K562 (cell line): ENCODE measurements around the gene PARD6B. TPM values are rescaled to one million over a fixed set of nuclear protein-coding genes. Genes with fewer than 3 reads are reported as not detected.
A peak's percentile ranks its signal among the peaks of the same experiment; 100 is the strongest.

Experiments used
- ATF4 ChIP-seq: fragments of 450-650 bp; formaldehyde crosslinking; IDR thresholded peaks from 2 replicates; pipeline ENCODE4 v1.4.0; 2022; ENCODE audit warnings: mild to moderate bottlenecking, moderate library complexity
- BCLAF1 ChIP-seq, 2 experiments: fragments of 450-650 bp in 1 of 2; IDR thresholded peaks; 2 replicates each; pipeline ENCODE4 v1.6.1; 2011 to 2017; ENCODE audit warnings: low read depth in 2 of 2, antibody characterized with exemption in 1 of 2, borderline replicate concordance in 1 of 2, low read length in 1 of 2, mild to moderate bottlenecking in 1 of 2, mixed read lengths in 1 of 2; ENCODE audit not compliant: control insufficient read depth in 1 of 2
- FOXP1 ChIP-seq: sonication (generic); formaldehyde crosslinking; IDR thresholded peaks from 2 replicates; pipeline ENCODE4 v1.8.0; 2022; ENCODE audit warnings: mild to moderate bottlenecking, missing genetic modification reagents
- GATA2 ChIP-seq: sonication (generic); formaldehyde crosslinking; IDR thresholded peaks from 2 replicates; pipeline ENCODE4 v1.4.0; 2020; ENCODE audit warnings: mild to moderate bottlenecking, missing genetic modification reagents
- HMG20B ChIP-seq: fragments of 250-450 bp; sonication (Bioruptor Pico); IDR thresholded peaks from 2 replicates; pipeline ENCODE4 v1.5.0; 2021; ENCODE audit warnings: mild to moderate bottlenecking
- MAFG ChIP-seq: fragments of 450-650 bp; conservative IDR thresholded peaks from 2 replicates; pipeline ENCODE4 v1.6.1; 2016; ENCODE audit warnings: missing genetic modification characterization, missing compliant biosample characterization
- MCM3 ChIP-seq: fragments of 450-650 bp; IDR thresholded peaks from 2 replicates; pipeline ENCODE4 v1.6.1; 2016
- MTF1 ChIP-seq: fragments of 250-450 bp; sonication (Bioruptor Pico); IDR thresholded peaks from 2 replicates; pipeline ENCODE4 v1.9.0; 2021; ENCODE audit warnings: moderate library complexity, mild to moderate bottlenecking, inconsistent platforms, borderline replicate concordance
- PHB2 ChIP-seq: fragments of 450-650 bp; IDR thresholded peaks from 2 replicates; pipeline ENCODE4 v1.6.1; 2017; ENCODE audit warnings: low read depth
- TAL1 ChIP-seq: fragments of 450-650 bp; IDR thresholded peaks from 2 replicates; pipeline ENCODE4 v1.6.1; 2016; ENCODE audit warnings: mild to moderate bottlenecking
- U2AF1 ChIP-seq: fragments of 200-400 bp; formaldehyde crosslinking; optimal IDR thresholded peaks from 2 replicates; pipeline ENCODE3; 2017; ENCODE audit warnings: mild to moderate bottlenecking, low read depth, low read length, moderate library complexity
- ZNF133 ChIP-seq: fragments of 250-450 bp; sonication (Bioruptor Pico); IDR thresholded peaks from 2 replicates; pipeline ENCODE4 v1.4.0; 2020; ENCODE audit warnings: mild to moderate bottlenecking
- ZNF174 ChIP-seq: fragments of 250-450 bp; sonication (Bioruptor Pico); IDR thresholded peaks from 2 replicates; pipeline ENCODE4 v1.4.0; 2020; ENCODE audit warnings: mild to moderate bottlenecking
- ZNF518B ChIP-seq: fragments of 250-450 bp; sonication (Bioruptor Pico); IDR thresholded peaks from 2 replicates; pipeline ENCODE4 v1.5.0; 2021; ENCODE audit warnings: mild to moderate bottlenecking, moderate library complexity
- ZNF75A ChIP-seq: fragments of 450-650 bp; formaldehyde crosslinking; IDR thresholded peaks from 2 replicates; pipeline ENCODE4 v1.4.0; 2020; ENCODE audit warnings: mild to moderate bottlenecking
- ZZZ3 ChIP-seq: fragments of 450-650 bp; IDR thresholded peaks from 2 replicates; pipeline ENCODE4 v1.6.1; 2016; ENCODE audit warnings: antibody characterized with exemption, mild to moderate bottlenecking, moderate library complexity
- polyA plus RNA-seq, 8 experiments: library from polyadenylated mRNA; depleted of rRNA in 4 of 8; stranded (reverse) in 5 of 8; unstranded in 3 of 8; fragments of >200 nt; fragmentation: Nextera tagmentation in 2 of 8; fragmentation: Illumina TruSeq in 1 of 8; extraction: Ambion mirVana in 2 of 8; extraction: Trizol in 1 of 8; gene quantifications; 2 replicates each; pipeline versions ENCODE4 v1.2.1 to v1.2.3, GENCODE V29; 2011 to 2014; ENCODE audit warnings: inconsistent platforms in 1 of 8, missing spikeins in 1 of 8
- total RNA-seq, 7 experiments: library from RNA; depleted of rRNA in 6 of 7; stranded (reverse); fragments of >200 nt in 6 of 7; fragmentation: Illumina TruSeq in 2 of 7; extraction: Trizol in 2 of 7; gene quantifications; 2 replicates each; pipeline versions ENCODE4 v1.2.1 to v1.2.3, GENCODE V29; 2011 to 2021; ENCODE audit warnings: low replicate concordance in 1 of 7
- TF ChIP-seq, protein P1 (sequence below): sonication (generic); formaldehyde crosslinking; IDR thresholded peaks from 2 replicates; pipeline ENCODE4 v1.8.0; 2022; ENCODE audit warnings: mild to moderate bottlenecking, missing genetic modification reagents
- TF ChIP-seq, protein P2 (sequence below): fragments of 200-800 bp; sonication (Bioruptor generic); IDR thresholded peaks from 2 replicates; pipeline ENCODE4 v1.6.1; 2017; ENCODE audit warnings: missing genetic modification characterization, missing compliant biosample characterization

The PARD6B gene
- total and polyA plus RNA-seq, 9 of the 15 experiments (the other 6 are each of a cell fraction or from before 2014, with no cell fraction given) = 1.7 to 12.3 (median 5.5) TPM

DNA sequence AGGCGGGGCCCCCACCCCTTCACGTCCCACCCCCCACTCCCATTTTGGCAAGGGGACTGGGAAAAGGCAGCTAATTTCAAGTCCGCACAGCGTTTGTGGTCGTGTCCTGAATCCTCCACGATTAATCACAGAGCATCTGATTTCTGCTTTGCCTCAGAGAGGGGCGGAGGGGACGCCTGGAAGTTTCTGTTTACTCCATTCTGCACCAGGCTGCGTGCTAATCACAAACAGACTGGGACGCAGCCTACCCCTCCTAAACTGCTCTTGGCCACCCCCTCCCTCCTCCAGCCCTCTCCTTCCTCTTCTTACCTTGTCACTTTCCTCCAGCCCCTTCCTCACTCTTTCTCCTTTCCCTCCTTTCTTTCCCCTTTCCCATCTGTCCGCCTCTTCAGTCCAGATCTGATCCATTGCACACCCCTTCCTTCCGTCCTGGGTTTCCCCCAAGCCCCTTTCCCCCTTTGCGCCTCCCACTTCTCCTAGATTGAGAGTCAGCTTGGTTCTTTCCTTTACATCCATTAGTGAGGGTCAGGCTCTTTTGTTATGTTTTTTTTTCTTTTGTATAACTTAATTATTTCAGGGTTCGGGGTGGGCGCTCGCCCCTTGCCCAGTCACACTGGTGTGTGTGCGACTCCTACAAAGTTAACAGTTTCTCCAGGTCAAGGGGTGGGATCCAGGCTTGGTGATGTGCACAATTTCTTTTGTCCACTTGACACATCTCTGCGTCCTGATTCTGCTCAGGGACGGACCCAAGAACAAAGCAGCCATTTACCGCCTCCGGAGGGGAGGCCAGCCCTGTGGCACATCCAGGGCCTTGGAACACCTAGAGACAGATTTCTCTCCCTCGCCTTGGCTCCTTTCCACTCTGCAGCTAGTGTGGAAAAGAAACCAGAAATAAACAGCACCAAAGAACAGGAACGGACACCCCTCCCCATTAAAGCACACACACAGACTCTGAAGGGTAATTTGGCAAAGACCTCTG is 39.5 kb upstream of the PARD6B start (continued):
- TF ChIP-seq HMG20B (CRISPR knock-in tag) = no peak
- TF ChIP-seq MAFG = no peak
- TF ChIP-seq GATA2 = no peak
- no peak; the same call in 1 of the 2 replicates for TF ChIP-seq FOXP1 (CRISPR knock-in tag)
- TF ChIP-seq MTF1 (CRISPR knock-in tag) = no peak
- no peak for TF ChIP-seq U2AF1
- TF ChIP-seq ZNF518B (CRISPR knock-in tag) = no peak
- TF ChIP-seq, protein P1, sequence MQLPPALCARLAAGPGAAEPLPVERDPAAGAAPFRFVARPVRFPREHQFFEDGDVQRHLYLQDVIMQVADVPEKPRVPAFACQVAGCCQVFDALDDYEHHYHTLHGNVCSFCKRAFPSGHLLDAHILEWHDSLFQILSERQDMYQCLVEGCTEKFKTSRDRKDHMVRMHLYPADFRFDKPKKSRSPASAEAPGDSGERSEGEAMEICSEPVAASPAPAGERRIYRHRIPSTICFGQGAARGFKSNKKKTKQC (CRISPR knock-in tag) = no peak
- TF ChIP-seq ZZZ3 = no peak
- TF ChIP-seq BCLAF1 (IDR thresholded peaks at IDR 0.05; ENCODE audit: borderline replicate concordance in 1 of 2, control insufficient read depth in 1 of 2, low read depth in 2 of 2, low read length in 1 of 2) = peak in 1 of 2 experiments; percentile 80; a peak in 1 of 4 replicates
- TF ChIP-seq, protein P2, sequence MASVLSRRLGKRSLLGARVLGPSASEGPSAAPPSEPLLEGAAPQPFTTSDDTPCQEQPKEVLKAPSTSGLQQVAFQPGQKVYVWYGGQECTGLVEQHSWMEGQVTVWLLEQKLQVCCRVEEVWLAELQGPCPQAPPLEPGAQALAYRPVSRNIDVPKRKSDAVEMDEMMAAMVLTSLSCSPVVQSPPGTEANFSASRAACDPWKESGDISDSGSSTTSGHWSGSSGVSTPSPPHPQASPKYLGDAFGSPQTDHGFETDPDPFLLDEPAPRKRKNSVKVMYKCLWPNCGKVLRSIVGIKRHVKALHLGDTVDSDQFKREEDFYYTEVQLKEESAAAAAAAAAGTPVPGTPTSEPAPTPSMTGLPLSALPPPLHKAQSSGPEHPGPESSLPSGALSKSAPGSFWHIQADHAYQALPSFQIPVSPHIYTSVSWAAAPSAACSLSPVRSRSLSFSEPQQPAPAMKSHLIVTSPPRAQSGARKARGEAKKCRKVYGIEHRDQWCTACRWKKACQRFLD (CRISPR knock-in tag) = no peak; the same call in 1 of the 2 replicates
- TF ChIP-seq ZNF75A (CRISPR knock-in tag) = no peak
- no peak for TF ChIP-seq ZNF133 (CRISPR knock-in tag)
- no peak for TF ChIP-seq MCM3
- TF ChIP-seq ZNF174 (CRISPR knock-in tag) = no peak
- no peak for TF ChIP-seq TAL1
- no peak for TF ChIP-seq ATF4 (CRISPR knock-in tag)
- TF ChIP-seq PHB2 = peak; percentile 10; the same call in 1 of the 2 replicates
